Inferior parietal cortex (tissue), 1 donor: ENCODE results near the gene DEAF1.
"Not testable (repeated sequence)": the region's sequence is repeated elsewhere in the genome, so short reads cannot be mapped to it uniquely, and the experiment has no call there.

Source experiments
- DNase-seq: peaks from one replicate; pipeline ENCODE4 v3.0.0-alpha.2; 2016; ENCODE audit errors: extremely low spot score

The DEAF1 gene

GRCh38 chr11:701741-702461 lies 6.9 kb upstream of the DEAF1 start:
- no peak for DNase-seq

DNA sequence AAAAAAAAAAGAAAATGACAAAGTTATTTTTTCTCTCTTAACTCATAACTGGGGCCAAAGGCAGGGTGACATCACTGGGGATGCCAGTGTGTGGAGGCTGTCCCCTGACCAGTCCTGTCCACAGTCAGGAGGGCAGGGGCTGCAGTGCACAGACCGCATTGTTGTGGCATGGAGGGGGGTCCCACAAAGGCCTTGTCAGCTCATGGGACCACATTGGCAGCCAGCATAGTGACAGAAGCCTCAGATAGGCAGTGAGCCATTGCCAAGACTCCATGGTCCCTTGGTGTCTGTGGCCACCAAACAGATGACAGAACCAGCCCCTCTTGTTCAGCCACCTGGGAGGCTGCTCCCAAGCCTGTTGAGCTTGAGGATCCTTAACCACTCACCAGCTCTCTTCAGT lies 4.7 kb upstream of the DEAF1 start:
- no peak for DNase-seq

GRCh38 chr11:699116-699508 lies 4.1 kb upstream of the DEAF1 start:
- no peak for DNase-seq

DNA sequence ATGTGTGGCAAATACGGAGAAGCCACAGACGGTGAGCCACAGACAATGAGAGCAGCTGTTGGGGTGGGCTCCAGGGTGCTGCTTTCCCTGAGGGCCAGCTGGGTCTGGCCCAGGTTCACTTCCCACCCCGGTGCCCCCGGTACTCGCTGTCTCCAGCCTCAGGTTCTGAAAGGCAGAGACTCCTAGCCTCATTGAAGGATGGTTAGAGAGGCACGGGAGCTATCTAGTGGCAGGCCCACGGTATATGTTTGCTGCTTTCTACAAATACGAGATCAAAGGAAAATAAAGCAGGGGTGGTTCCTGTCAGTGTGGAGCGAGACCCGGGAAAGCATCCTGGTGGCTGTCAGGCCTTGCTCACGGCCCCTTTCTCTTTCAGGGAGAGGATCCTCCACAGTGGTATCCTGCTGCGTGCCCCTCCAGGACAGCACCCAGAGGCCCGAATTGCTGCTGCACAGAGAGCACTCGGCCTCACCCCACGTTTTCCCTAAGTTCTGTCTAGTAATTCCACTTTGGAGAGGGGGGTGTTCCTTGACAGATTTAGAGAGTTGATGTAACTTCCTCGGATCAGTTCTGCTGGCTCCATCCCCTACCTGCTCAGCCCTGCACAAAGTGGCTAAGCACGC lies 3.6 kb upstream of the DEAF1 start:
- DNase-seq = no peak

DNA sequence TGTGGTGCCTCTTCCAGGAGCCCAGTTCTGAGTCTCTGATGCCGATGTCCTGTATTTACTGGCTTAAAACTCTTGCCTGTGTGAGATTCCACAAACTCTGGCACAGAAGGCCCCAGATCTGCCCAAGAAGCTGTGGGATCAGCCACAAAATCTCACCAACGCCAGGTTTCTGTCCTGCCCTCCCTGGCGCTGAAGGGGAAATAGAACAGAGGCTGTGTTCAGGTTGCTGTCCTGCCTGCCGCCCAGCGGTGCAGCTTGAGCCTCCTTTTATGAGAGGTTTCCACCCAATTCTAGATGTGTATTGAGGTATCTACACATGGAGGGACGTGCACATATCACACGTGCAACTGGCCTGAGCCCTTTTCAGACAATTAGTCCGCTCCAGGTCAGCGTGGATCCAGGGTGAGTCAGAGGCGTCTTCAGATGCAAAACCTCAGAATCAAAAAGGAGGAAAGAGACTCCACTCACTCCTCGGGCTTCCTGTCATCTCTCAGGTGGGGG lies 2.8 kb upstream of the DEAF1 start:
- no peak for DNase-seq

- DNase-seq = no peak
These were observed 2.0 kb upstream of the DEAF1 start for GRCh38 chr11:696955-697491.

DNA sequence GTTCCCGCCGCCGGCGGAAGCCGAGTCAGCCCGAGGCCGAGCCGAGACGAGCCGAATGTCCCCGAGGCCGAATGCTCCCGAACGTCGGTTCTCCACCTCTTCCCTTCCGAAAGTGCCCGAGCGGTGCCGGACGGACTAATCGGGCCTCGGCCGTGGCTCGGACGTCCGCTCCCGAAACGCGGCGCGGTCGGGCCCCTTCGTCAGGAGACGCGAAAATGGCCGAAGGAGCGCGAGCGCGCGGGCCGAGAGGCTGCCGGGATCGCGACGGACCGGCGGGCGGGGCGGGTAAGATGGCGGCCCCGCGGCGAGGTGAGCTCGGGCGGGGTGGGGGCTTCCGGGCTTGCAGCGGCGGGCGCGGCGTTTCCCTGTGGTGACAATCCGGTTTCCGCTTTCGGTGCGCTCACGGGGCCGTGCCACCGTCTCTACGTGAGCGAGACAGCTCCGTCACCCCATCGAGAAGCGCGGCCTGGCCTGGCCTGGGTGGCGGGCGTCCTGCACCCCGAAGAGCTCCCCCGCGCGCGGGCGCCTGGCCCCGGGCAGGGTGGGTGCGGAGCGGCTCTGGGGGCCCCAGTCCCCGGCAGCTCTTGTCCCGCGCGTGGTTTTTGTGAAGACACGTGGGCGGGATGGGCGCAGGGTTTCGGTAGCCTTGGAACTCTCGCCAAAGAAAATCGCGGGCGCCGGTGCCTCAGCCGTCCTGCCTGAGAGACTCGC lies 671 bp upstream of the DEAF1 start, which contains the start of gene TMEM80:
TSS of gene TMEM80 (plus strand) at position 279 of the 711 bp plus-strand sequence. CDS start at position 291, 12 bp downstream.
- peak; percentile 98 for DNase-seq

GRCh38 chr11:695288-695537 lies 191 bp upstream of the DEAF1 start:
- no peak for DNase-seq

GRCh38 chr11:693887-694562 lies 997 bp downstream of the DEAF1 start:
- DNase-seq = no peak

DNA sequence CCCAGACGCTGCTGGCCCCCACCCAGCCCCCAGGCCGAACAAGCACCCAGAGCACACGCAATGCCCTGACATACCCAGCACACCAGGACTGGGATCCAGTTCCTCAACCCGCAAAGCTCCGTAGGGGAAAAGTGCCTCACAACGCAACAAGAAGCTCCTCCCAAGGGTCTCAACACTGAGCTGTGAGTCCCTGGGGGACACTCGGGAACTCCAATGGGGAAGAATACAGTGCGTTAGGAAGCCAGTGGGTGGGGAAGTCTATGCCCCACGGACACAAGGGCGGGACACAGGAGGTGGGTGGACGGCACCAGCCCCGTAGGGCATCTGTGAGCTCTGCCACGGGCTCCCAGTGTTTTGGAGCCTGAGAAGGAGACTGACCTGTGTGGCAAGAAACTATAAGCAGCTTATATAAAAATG lies 1.6 kb downstream of the DEAF1 start:
- DNase-seq = no peak

- DNase-seq = no peak
These were observed 2.1 kb downstream of the DEAF1 start for GRCh38 chr11:692824-693414.

- DNase-seq = no peak
These were observed 3.1 kb downstream of the DEAF1 start for GRCh38 chr11:691710-692590.

- DNase-seq = no peak
These were observed 4.0 kb downstream of the DEAF1 start for GRCh38 chr11:690738-691633.

DNA sequence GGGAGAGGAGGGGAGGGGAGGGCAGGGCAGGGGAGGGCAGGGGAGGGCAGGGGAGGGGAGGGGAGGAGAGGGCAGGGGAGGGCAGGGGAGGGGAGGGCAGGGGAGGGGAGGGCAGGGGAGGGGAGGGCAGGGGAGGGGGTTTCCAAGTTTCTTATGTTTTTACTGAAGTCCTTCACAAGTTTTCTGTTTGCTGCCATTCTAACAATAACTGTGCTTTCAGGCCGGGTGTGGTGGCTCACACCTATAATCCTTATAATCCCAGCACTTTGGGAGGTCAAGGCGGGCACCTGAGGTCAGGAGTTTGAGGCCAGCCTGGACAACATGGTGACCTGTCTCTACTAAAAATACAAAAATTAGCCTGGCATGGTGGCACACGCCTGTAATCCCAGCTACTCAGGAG lies 4.8 kb downstream of the DEAF1 start:
- DNase-seq = not testable (repeated sequence)

GRCh38 chr11:689625-690024 lies 5.4 kb downstream of the DEAF1 start:
- no peak for DNase-seq

DNA sequence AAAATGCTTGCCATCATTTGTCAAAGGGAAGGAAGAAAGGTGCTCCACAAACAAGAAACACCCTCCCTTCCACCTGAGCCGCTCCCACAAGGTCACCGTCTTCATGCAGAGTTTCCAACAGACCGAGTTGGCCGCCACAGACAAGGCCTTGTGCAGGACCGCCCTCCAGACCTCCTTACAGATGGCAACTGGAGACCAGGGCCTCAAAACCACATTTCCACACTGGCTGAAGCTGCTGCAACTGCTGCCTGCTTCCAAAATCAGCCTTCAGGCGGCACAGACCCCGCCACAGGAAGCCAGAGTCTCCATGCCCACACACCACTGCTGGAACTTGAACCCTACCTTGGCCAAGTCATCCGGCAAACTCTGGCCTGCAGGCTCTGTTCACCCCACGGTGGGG lies 6.3 kb downstream of the DEAF1 start:
- no peak for DNase-seq

- DNase-seq = no peak
These were observed 7.3 kb downstream of the DEAF1 start for GRCh38 chr11:687751-688150.

DNA sequence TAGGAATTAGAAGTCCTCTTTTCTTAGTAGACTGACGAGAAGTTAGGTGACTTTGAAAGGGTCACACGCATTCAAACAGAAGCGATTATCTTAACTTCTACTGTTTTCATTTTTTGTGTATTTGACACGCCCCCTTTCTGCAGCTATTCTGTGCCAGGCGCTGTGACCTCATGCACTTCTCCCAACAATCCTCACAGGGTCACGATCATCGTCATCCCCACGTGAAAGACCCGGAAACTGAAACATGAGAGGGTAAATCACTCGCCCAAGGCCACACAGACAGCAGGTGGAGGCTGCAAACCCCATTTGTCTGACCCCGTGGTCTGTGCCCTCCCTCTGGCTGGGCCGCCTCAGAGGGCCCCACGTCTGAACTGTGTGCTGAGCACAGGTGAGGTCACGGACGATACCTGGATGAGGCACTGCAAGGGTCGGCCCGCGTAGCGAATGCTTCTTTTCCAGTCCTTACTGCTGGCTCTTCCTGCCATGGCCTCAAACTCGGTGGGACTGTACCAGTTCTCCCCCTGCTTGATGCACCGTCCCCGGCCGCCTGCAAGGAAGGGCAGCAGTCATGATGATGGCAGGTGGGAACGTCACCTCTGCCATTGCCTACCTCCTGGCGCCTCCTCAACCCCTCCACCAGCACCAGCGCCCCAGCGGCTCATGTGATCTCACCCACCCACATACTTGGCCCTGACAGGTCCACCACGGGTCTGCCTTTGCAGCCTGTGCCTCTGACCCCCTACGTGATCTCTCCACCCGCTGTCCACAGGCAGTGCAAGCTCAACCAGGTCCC lies 8.4 kb downstream of the DEAF1 start:
- no peak for DNase-seq

GRCh38 chr11:680970-681369 lies 14.1 kb downstream of the DEAF1 start:
- no peak for DNase-seq
